ENCODE results near the gene CTNNBL1. TPM values are rescaled to one million over a fixed set of nuclear protein-coding genes. Genes with fewer than 3 reads are reported as not detected.

The CTNNBL1 gene
- total and polyA plus RNA-seq, 2 donors (not counting 3 experiments of a cell fraction or from before 2014, with no cell fraction given) = 20.8 to 60.2 TPM

DNA sequence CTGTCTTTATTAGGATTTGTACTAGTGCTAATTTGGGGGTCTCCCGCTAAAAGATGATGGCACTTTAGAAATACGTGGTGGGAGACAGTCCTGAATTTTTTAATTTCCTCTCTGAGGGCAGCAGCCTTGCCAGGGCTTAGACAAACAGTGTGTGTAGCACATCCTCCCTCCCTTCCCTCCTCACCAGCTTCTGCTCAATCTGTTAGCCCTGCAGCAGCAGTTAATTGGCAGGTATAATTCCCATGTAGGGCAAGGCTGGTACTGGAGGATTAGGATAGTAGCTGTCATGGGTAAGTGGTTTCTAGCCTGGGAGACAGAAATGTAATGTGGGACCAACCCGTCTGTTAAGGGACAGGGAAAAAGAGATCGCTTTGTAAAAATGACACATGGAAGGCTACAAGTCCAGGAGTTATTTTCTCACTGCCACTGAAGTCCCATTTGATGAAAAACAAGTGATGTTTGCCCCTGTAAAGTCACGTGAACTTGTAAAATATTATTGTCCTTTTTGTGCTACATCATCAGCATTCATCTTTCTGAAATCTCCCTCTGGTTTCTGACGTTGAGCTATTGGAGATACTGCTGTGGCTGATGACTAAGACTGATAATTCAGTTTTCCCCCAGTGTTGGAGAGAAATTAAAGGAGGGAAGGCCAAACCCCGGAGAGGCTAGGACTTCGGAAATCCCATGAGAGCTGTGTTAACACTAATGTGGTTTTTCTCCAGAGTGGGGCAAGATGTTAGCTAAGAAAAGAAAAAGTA is 40.6 kb downstream of the CTNNBL1 start:
- no peak for FAIRE-seq
- dilution Hi-C loops (cut with MboI; ENCODE audit: extremely low pct_ligation_motif_present, low sequenced_read_pairs) (no loop called here), intact Hi-C loops (cut with micrococcal nuclease) (no loop called here)
- Histone ChIP-seq H3K36me3 (ENCODE audit: control insufficient read depth in 2 of 2, extremely low read depth in 1 of 2, insufficient read depth in 2 of 2, low read length in 2 of 2) (peaks cover 0 to 7% of the 10 kb centered on the region in 2 experiments), H3K4me3 (replicated peaks in 1 of 3; ENCODE audit: insufficient read depth in 1 of 3, low read depth in 1 of 3, low read length in 3 of 3) (no peak overlapping the region), H3K79me2 (ENCODE audit: control insufficient read depth, insufficient read depth, low read length) (no peaks in the 10 kb centered on the region), H3K9me1 (replicated peaks; ENCODE audit: control insufficient read depth, extremely low read depth, insufficient read depth, low read length) (no peaks in the 10 kb centered on the region), H3K9ac (replicated peaks; ENCODE audit: extremely low read depth, insufficient read depth, low read length) (no peak overlapping the region), H3K27ac (ENCODE audit: insufficient read depth, low read depth, low read length) (no peak overlapping the region), H4K20me1 (replicated peaks; ENCODE audit: control insufficient read depth, extremely low read depth, insufficient read depth, low read length) (peaks cover 3% of the 10 kb centered on the region), H3K9me3 (replicated peaks; ENCODE audit: control insufficient read depth, insufficient read depth, low read length) (no peaks in the 10 kb centered on the region), H2AFZ (ENCODE audit: low read depth, low read length) (no peak overlapping the region), H3K4me2 (ENCODE audit: insufficient read depth, low read length) (no peak overlapping the region), H3K4me1 (ENCODE audit: control insufficient read depth, extremely low read depth, insufficient read depth, low read length) (no peaks in the 10 kb centered on the region), H3K27me3 (ENCODE audit: control insufficient read depth in 2 of 2, insufficient read depth in 2 of 2, low read length in 2 of 2) (no peaks in the 10 kb centered on the region)
- no TSS peak for BruUV-seq (replicated peaks)
- ChIA-PET CTCF (interaction anchor here (1.2 to 2.7 kb wide), 4 partner anchors 8 to 28 kb away, joined by 3 to 11 read pairs (median 5); no protein-coding TSS in a partner anchor), POLR2A (no interaction called here)
- TF ChIP-seq POLR2A (IDR thresholded peaks at IDR 0.05; ENCODE audit: low read depth, low read length) (no peak), FOS (IDR thresholded peaks at IDR 0.05; ENCODE audit: borderline replicate concordance, insufficient read depth, low read length) (no peak), MYC (IDR thresholded peaks at IDR 0.05; ENCODE audit: low read depth, low read length) (no peak), POLR2AphosphoS5 (IDR thresholded peaks at IDR 0.05; ENCODE audit: insufficient read depth, low read depth, low read length) (no peak), JUN (IDR thresholded peaks at IDR 0.05; ENCODE audit: borderline replicate concordance, insufficient read depth, insufficient read length, low read depth) (no peak), GATA2 (IDR thresholded peaks at IDR 0.05; ENCODE audit: insufficient read depth, insufficient read length, low read depth, low read length) (no peak)
- TF ChIP-seq, protein P1, sequence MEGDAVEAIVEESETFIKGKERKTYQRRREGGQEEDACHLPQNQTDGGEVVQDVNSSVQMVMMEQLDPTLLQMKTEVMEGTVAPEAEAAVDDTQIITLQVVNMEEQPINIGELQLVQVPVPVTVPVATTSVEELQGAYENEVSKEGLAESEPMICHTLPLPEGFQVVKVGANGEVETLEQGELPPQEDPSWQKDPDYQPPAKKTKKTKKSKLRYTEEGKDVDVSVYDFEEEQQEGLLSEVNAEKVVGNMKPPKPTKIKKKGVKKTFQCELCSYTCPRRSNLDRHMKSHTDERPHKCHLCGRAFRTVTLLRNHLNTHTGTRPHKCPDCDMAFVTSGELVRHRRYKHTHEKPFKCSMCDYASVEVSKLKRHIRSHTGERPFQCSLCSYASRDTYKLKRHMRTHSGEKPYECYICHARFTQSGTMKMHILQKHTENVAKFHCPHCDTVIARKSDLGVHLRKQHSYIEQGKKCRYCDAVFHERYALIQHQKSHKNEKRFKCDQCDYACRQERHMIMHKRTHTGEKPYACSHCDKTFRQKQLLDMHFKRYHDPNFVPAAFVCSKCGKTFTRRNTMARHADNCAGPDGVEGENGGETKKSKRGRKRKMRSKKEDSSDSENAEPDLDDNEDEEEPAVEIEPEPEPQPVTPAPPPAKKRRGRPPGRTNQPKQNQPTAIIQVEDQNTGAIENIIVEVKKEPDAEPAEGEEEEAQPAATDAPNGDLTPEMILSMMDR (IDR thresholded peaks at IDR 0.05; ENCODE audit: extremely low read depth in 1 of 2, insufficient read depth in 1 of 2, low read depth in 1 of 2, low read length in 2 of 2) = no peak
- DNase-seq (ENCODE audit: low read depth, low spot score) = no peak
